Smooth muscle cell (in vitro differentiated cells): Measurements from ENCODE around the gene NAPB. TPM values are rescaled to one million over a fixed set of nuclear protein-coding genes. Genes with fewer than 3 reads are reported as not detected.

Source experiments
- DNase-seq: peaks from one replicate; lab custom pipeline; 2025; ENCODE audit not compliant: unreplicated experiment; lab: John Stamatoyannopoulos, UW
- H2AFZ ChIP-seq: fragments of 200-600 bp; sonication (generic); 2 replicates; pipeline ENCODE4 v1.6.0; 2016; ENCODE audit warnings: antibody characterized with exemption, low read depth, mild to moderate bottlenecking
- H3F3A ChIP-seq: fragments of 200-600 bp; sonication (generic); 2 replicates; pipeline ENCODE4 v1.6.0; 2017; ENCODE audit warnings: antibody characterized with exemption, low read depth
- H3K27ac ChIP-seq: fragments of 200-600 bp; sonication (generic); 2 replicates; pipeline ENCODE4 v1.5.1; 2016; ENCODE audit warnings: low read depth, mild to moderate bottlenecking
- H3K27me3 ChIP-seq: fragments of 200-600 bp; sonication (generic); 2 replicates; pipeline ENCODE4 v1.6.1; 2016; ENCODE audit warnings: low read depth, mild to moderate bottlenecking
- H3K36me3 ChIP-seq: fragments of 200-600 bp; sonication (generic); 2 replicates; pipeline ENCODE4 v1.5.1; 2016; ENCODE audit warnings: low read depth
- H3K4me1 ChIP-seq: fragments of 200-600 bp; sonication (generic); 2 replicates; pipeline ENCODE4 v1.5.1; 2016; ENCODE audit warnings: low read depth
- H3K4me2 ChIP-seq: fragments of 200-600 bp; sonication (generic); 2 replicates; pipeline ENCODE4 v1.6.0; 2016; ENCODE audit warnings: mild to moderate bottlenecking
- H3K4me3 ChIP-seq: fragments of 200-600 bp; sonication (generic); 2 replicates; pipeline ENCODE4 v1.5.1; 2016; ENCODE audit warnings: mild to moderate bottlenecking
- H3K79me2 ChIP-seq: fragments of 200-600 bp; sonication (generic); 2 replicates; pipeline ENCODE4 v1.6.0; 2016; ENCODE audit warnings: low read depth, mild to moderate bottlenecking
- H3K9ac ChIP-seq: fragments of 200-600 bp; sonication (generic); 2 replicates; pipeline ENCODE4 v1.6.0; 2016; ENCODE audit warnings: low read depth
- H3K9me3 ChIP-seq: fragments of 200-600 bp; sonication (generic); replicated peaks from 2 replicates; pipeline ENCODE4 v1.5.1; 2016; ENCODE audit warnings: low read depth
- H4K20me1 ChIP-seq: fragments of 200-600 bp; sonication (generic); 2 replicates; pipeline ENCODE4 v1.6.0; 2016; ENCODE audit warnings: low read depth
- CTCF ChIP-seq: fragments of 200-600 bp; sonication (generic); IDR thresholded peaks from 2 replicates; pipeline ENCODE4 v1.5.1; 2017; ENCODE audit warnings: borderline replicate concordance, mild to moderate bottlenecking, antibody characterized with exemption; ENCODE audit not compliant: insufficient read depth, poor library complexity, severe bottlenecking
- WGBS: methylation state at CpG from one replicate; pipeline ENCODE4 v1.1.7; 2016; ENCODE audit warnings: low lambda C conversion rate; 5-methylcytosine and 5-hydroxymethylcytosine counted together
- polyA plus RNA-seq: library from polyadenylated mRNA; unstranded; fragments of >200 nt; fragmentation: Nextera tagmentation; extraction: Ambion mirVana; gene quantifications from 2 replicates; pipeline ENCODE4 v1.2.1, GENCODE V29; 2016
- total RNA-seq: library from RNA; depleted of rRNA; stranded (reverse); fragments of >200 nt; gene quantifications from 2 replicates; pipeline ENCODE4 v1.2.3, GENCODE V29; 2014

The NAPB gene
- total and polyA plus RNA-seq, 2 experiments from 2014 or later, result 0.65 to 11.4 TPM

- H3K27ac ChIP-seq, result no peak overlapping the region
- H3K4me1 ChIP-seq, result no peaks in the 10 kb centered on the region
- no peaks in the 10 kb centered on the region for H3K9me3 ChIP-seq
- H4K20me1 ChIP-seq, result no peaks in the 10 kb centered on the region
- no peaks in the 10 kb centered on the region for H3K36me3 ChIP-seq
- no peak overlapping the region for H3K4me3 ChIP-seq
- H3K9ac ChIP-seq, result no peak overlapping the region
- no peaks in the 10 kb centered on the region for H3F3A ChIP-seq
- TF ChIP-seq CTCF, result no peak
- no peaks in the 10 kb centered on the region for H3K79me2 ChIP-seq
- no peak overlapping the region for H2AFZ ChIP-seq
- DNase-seq, result no peak
- no peaks in the 10 kb centered on the region for H3K27me3 ChIP-seq
- no peak overlapping the region for H3K4me2 ChIP-seq
- WGBS, result 92% methylated on average over 3 of the region's 3 CpGs
Observed at GRCh38 chr20:23433628-23434027, 12.3 kb upstream of the NAPB start.

GRCh38 chr20:23425129-23425528, 3.8 kb upstream of the NAPB start:
- Histone ChIP-seq H2AFZ (no peak overlapping the region), H3K4me2 (no peak overlapping the region), H3K27me3 (no peaks in the 10 kb centered on the region), H3K9me3 (no peaks in the 10 kb centered on the region), H3K4me3 (no peak overlapping the region), H3F3A (peaks cover 4% of the 10 kb centered on the region), H3K4me1 (peaks cover 5% of the 10 kb centered on the region), H3K36me3 (no peaks in the 10 kb centered on the region), H3K27ac (no peak overlapping the region), H3K9ac (no peak overlapping the region), H4K20me1 (no peaks in the 10 kb centered on the region), H3K79me2 (peaks cover 10% of the 10 kb centered on the region)
- no peak for TF ChIP-seq CTCF
- 87% methylated on average over 9 of the region's 9 CpGs for WGBS
- DNase-seq, result no peak

- Histone ChIP-seq H4K20me1 (peaks cover 40% of the 10 kb centered on the region), H3K4me3 (peak overlapping the region; percentile 84), H2AFZ (peak overlapping the region; percentile 21), H3K4me2 (peak overlapping the region; percentile 99), H3K79me2 (peaks cover 56% of the 10 kb centered on the region), H3K4me1 (peaks cover 9% of the 10 kb centered on the region), H3F3A (peaks cover 4% of the 10 kb centered on the region), H3K27ac (peak overlapping the region; percentile 75), H3K9me3 (no peaks in the 10 kb centered on the region), H3K27me3 (no peaks in the 10 kb centered on the region), H3K36me3 (no peaks in the 10 kb centered on the region), H3K9ac (peak overlapping the region; percentile 92)
- DNase-seq, result no peak
- under 1% methylated on average over 41 of the region's 58 CpGs for WGBS
- TF ChIP-seq CTCF, result no peak
Observed at GRCh38 chr20:23419995-23420901, 1.0 kb downstream of the NAPB start.
